ENCODE results near the gene TGFB1. TPM values are rescaled to one million over a fixed set of nuclear protein-coding genes. Genes with fewer than 3 reads are reported as not detected.

TGFB1 gene
- total RNA-seq, 1 experiment from 2014 or later = 10.4 TPM

GRCh38 chr19:41332000-41332399, 21.7 kb downstream of the TGFB1 start:
- Mint-ChIP-seq H3K4me3 (peak overlapping the region; percentile 77), H3K27me3 (ENCODE audit: low read depth) (peaks cover 19% of the 10 kb centered on the region), H3K27ac (no peak overlapping the region), H3K36me3 (no peaks in the 10 kb centered on the region), H3K4me1 (peaks cover 37% of the 10 kb centered on the region), H3K9me3 (no peaks in the 10 kb centered on the region)
- POLR2A ChIA-PET = interaction anchor here (1.0 kb wide), 1 partner anchor 14 kb away, joined by 3 read pairs; no protein-coding TSS in a partner anchor
- ATAC-seq (no peak), DNase-seq (ENCODE audit: low spot score) (no peak)
- no peak for TF ChIP-seq GRHL2 (CRISPR knock-in tag; IDR thresholded peaks at IDR 0.05; ENCODE audit: insufficient replicate concordance, severe bottlenecking)
- no peak for TF ChIP-seq ZBTB21 (CRISPR knock-in tag; IDR thresholded peaks at IDR 0.05; ENCODE audit: borderline replicate concordance)
- no peak for TF ChIP-seq HMGA2 (CRISPR knock-in tag; IDR thresholded peaks at IDR 0.05)
- TF ChIP-seq USF2 (CRISPR knock-in tag; IDR thresholded peaks at IDR 0.05) = no peak
- no peak for TF ChIP-seq ZNF396 (CRISPR knock-in tag; IDR thresholded peaks at IDR 0.05; ENCODE audit: borderline replicate concordance)
- no peak for TF ChIP-seq NFATC4 (CRISPR knock-in tag; IDR thresholded peaks at IDR 0.05)
- CTCF ChIA-PET = interaction anchor here (0.7 to 2.1 kb wide), 6 partner anchors 10 to 239 kb away, joined by 4 to 15 read pairs (median 8); partner anchors contain the start of gene TGFB1

- ATAC-seq (peak; percentile 41), DNase-seq (ENCODE audit: low spot score) (peak; percentile 59)
- no peak overlapping the region; the same call in 1 of the 2 replicates for H3K27ac Mint-ChIP-seq
- H3K4me1 Mint-ChIP-seq = peaks cover 45% of the 10 kb centered on the region
- H3K27me3 Mint-ChIP-seq (ENCODE audit: low read depth) = peaks cover 19% of the 10 kb centered on the region
- peak overlapping the region; percentile 77 for H3K4me3 Mint-ChIP-seq
- no peaks in the 10 kb centered on the region for H3K9me3 Mint-ChIP-seq
- H3K36me3 Mint-ChIP-seq = no peaks in the 10 kb centered on the region
- CTCF ChIA-PET = interaction anchor here (0.6 to 2.1 kb wide), 6 partner anchors 9 to 240 kb away, joined by 3 to 15 read pairs (median 8); partner anchors contain the start of gene TGFB1
- POLR2A ChIA-PET = interaction anchor here (1.0 kb wide), 1 partner anchor 13 kb away, joined by 3 read pairs; no protein-coding TSS in a partner anchor
- TF ChIP-seq NR3C1 (CRISPR knock-in tag; conservative IDR thresholded peaks at IDR 0.05; ENCODE audit: low read depth) = no peak
- no peak for TF ChIP-seq ATF3 (CRISPR knock-in tag; conservative IDR thresholded peaks at IDR 0.05)
- no peak for TF ChIP-seq CBFB (CRISPR knock-in tag; IDR thresholded peaks at IDR 0.05; ENCODE audit: low read depth)
- no peak for TF ChIP-seq TEAD1 (CRISPR knock-in tag; IDR thresholded peaks at IDR 0.05)
- TF ChIP-seq MAX (CRISPR knock-in tag; IDR thresholded peaks at IDR 0.05) = no peak
- TF ChIP-seq AFF4 (CRISPR knock-in tag; IDR thresholded peaks at IDR 0.05; ENCODE audit: borderline replicate concordance) = no peak
- TF ChIP-seq JUN (CRISPR knock-in tag; IDR thresholded peaks at IDR 0.05) = no peak
Observed at GRCh38 chr19:41330946-41331678, 22.6 kb downstream of the TGFB1 start.

- ChIA-PET CTCF (interaction anchor here (1.4 to 2.1 kb wide), 4 partner anchors 8 to 240 kb away, joined by 7 to 15 read pairs (median 10); partner anchors contain the start of gene TGFB1), POLR2A (no interaction called here)
- peak overlapping the region; percentile 44 for H3K4me3 Mint-ChIP-seq
- H3K4me1 Mint-ChIP-seq = peaks cover 47% of the 10 kb centered on the region
- DNase-seq (ENCODE audit: low spot score) = no peak
- H3K27me3 Mint-ChIP-seq (ENCODE audit: low read depth) = peaks cover 19% of the 10 kb centered on the region
- TF ChIP-seq GABPB1 (CRISPR knock-in tag; IDR thresholded peaks at IDR 0.05) (no peak), SOX15 (CRISPR knock-in tag; IDR thresholded peaks at IDR 0.05) (no peak), ZNF512 (CRISPR knock-in tag; IDR thresholded peaks at IDR 0.05; ENCODE audit: borderline replicate concordance) (no peak), ESRRA (CRISPR knock-in tag; IDR thresholded peaks at IDR 0.05; ENCODE audit: borderline replicate concordance) (no peak), AR (CRISPR knock-in tag; IDR thresholded peaks at IDR 0.05) (no peak), ZNF423 (CRISPR knock-in tag; IDR thresholded peaks at IDR 0.05) (no peak)
- no peaks in the 10 kb centered on the region for H3K36me3 Mint-ChIP-seq
- no peaks in the 10 kb centered on the region for H3K9me3 Mint-ChIP-seq
- H3K27ac Mint-ChIP-seq = no peak overlapping the region
- no peak for ATAC-seq
Observed at GRCh38 chr19:41330481-41330880, 23.2 kb downstream of the TGFB1 start.
